HG02610 (cell line): Measurements from ENCODE around the gene CMC1.
"Not testable (repeated sequence)": the region's sequence is repeated elsewhere in the genome, so short reads cannot be mapped to it uniquely, and the experiment has no call there.

Source experiments
- ATAC-seq: cut with Tn5 transposase; IDR thresholded peaks from one replicate; pipeline ENCODE4 v1.9.1; 2021; ENCODE audit warnings: mild to moderate bottlenecking, moderate library complexity; ENCODE audit not compliant: unreplicated experiment

CMC1 gene

DNA sequence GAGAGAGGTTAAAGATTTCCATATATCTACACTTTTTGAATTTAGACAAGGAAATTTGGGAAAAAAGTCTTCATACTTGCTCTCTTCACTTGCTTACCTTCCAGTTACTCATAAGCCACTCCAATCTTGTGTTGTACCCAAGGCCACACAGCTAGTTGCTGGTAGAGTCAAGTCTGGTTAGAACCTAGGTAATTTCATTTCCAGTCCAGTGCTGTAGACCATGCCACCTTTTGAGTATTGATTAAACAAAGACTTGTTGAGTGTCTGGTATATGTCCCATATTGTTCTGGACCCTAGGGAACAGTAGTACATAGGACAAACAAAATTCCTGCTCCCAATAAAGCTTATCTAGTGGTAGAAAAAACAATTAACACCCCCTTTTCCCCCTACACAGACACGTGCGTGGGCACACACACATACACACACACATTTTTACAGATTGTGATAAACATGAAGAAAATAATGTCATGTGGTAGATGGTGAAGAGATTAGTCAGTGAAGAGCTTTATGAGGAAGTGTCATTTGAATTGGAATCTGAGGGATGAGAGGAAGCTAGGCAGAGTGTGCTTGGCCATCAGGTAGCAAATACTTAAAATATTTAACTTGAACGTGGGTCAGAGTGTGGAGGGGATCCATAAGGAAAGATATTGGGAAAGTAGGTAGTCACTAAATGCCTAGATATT, 2.1 kb downstream of the CMC1 start:
- no peak for ATAC-seq

DNA sequence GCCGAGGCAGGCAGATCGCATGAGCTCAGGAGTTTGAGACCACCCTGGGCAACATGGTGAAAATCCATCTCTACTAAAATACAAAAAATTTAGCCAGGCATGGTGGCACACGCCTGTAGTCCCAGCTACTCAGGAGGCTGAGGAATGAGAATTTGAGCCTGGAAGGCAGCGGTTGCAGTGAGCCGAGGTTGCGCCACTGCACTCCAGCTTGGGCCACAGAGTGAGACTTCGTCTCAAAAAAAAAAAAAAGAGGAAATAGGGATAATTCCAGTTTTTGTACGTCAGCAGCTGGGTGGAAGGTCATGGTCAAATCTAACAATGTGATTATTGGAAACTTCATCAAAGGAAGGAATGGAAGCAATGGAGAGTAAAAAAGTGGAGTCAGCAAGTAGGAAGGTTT, 3.1 kb downstream of the CMC1 start:
- no peak for ATAC-seq

DNA sequence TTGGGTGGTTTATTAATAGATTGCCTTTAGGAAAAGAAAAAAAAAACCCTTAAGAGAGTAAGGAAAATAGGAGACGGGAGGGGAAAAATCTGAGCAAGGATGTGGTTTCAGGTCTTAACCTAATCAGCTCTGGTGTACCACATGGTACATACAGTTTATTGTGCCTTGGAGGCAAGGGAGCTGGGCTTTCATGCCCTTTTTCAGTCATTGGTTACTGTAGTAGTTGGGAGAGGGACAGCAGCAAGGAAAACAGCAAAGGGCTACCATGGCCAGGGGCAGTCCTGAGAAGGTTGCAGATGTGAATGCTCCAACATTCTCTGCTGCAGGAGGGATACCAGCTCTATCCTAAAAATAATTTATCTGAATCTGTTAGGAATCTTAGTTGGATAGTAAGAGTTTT, 5.9 kb downstream of the CMC1 start:
- ATAC-seq, result no peak

DNA sequence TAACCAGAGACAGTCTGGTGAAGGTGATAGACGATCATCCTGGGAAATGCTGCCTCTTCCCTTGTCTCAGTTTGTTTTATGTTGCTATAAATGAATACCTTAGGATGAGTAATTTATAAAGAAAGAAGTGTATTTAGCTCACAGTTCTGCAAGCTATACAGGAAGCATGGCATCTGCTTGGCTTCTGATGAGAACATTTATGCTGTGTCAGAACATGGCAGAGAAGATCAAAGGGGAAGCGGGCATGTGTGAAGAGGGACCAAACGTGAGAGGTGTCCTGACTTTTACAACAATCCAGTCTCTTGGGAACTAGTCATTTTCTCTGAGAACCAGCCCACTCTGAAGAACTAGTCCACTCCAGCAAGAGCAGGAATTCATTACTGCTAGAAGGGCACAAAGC, 9.6 kb downstream of the CMC1 start:
- ATAC-seq, result peak; percentile 70

DNA sequence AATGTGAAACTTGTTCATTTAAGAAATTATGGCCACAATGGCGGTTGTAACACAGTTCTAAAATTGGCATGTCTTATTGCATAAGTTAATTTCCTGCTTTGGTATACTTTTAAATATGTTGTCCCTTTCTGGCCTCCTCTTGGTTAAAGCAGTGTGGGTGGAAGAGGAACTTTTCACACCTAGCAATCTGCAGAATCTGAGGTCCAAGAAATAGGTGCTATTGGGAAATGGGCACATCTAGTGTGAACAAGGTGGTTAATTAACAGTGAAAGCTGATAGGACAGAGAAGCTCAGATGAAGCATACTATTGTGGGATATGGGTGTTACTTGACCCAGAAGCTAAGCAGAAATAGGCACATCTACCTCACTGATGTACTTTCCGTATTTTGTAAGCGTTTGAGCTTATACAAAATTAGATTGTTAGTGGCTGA, 10.6 kb downstream of the CMC1 start:
- peak; percentile 37 for ATAC-seq

DNA sequence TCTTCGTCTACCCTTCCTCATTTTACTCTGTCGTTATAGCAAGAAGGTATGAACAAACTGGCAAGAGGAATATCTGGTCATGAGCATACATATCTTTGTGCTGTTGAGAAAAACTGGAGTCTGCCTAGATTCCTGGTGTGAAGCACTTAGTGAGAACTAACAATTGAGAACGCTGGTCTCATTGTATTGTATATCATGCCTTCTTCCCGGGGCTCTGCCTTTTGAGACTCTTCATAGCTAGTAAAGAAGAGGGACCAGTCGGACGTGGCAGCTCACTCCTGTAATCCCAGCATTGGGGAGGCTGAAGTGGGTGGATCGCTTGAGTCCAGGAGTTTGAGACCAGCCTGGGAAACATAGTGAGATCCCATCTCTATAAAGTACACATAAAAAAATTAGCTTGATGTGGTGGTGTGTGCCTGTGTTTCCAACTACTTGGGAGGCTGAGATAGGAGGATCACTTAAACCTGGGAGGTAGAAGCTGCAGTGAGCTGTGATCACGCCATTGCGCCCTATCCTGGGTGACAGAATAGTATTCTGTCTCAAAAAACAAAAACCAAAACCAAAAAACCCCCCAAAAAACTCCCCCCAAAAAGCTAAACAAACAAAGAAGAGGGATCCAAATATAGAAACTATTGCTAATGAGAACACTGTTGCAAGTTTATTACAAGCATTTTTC, 11.8 kb downstream of the CMC1 start:
- ATAC-seq, result no peak

DNA sequence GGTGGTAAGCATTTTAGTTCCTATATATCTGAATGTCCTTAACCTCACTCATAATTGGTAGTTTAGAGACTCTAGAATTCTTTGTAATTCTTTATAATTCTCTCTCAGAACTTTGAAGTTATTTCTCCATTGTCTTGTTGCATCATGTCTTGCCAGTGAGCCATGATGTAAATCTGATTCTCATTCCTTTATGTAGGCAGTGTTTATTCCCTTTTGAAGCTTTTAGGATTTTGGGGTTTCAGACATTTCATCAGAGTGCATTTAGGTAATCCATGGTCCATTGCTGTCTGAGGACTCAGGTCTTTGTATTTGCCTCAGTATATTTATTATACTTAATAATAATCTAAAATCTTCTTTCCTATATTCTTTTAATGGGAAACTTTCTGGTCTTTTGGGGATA, 20.6 kb downstream of the CMC1 start:
- ATAC-seq, result no peak

DNA sequence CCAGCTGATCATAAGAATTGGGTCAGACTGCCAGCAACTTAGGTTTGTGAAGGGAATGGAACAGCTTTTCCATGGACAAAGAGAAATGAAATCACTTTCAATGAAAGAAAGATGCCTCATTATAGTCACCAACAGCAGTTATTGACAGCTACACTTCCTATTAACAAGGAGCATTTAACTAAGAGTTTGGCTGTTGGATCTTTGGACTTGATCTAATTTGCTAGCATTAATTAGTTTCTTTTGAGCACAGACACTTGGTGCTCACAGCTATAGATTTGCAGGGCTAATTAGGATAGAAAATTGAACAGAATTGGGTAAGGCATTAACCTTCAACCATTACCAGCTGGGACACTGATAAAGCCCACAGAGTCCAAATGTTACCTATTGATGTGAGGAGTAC, 24.2 kb downstream of the CMC1 start:
- no peak for ATAC-seq

DNA sequence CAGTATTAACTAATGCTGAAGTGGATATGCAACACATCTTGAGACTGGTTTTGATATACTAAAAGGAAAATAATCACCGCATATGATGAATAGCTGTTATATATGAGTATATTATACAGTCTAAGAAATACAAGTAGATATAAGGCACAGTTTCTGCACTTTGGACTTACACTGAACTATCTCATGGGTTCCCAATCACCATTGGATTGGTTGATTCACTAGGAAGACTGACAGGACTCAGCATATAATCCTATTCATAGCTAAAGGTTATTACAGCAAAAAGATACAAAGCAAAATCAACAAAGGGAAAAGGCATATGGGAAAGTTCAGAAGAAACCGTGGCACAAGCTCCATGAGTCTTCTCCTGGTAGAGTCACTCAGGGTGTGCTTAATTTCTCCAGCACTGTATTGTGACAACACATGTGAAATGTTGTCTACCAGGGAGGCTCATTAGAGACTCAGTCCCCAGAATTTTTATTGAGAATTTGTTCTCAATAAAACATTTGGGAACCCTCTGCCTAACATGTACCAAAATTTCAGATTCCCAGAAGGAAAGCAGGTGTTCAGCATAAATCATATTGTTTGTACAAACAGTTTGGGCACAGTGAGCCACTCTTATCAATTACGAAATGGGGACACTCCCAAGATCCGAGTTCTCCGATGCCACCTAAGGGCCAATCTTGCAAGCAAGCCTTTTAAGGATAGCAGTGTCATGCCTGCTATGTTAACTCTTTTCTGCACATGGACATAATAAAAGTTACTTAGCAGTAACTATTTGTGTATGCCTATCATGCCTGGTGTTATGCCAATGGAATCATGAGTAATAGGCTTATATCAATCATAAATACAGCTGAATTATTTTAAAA, 26.8 kb downstream of the CMC1 start:
- ATAC-seq, result no peak

DNA sequence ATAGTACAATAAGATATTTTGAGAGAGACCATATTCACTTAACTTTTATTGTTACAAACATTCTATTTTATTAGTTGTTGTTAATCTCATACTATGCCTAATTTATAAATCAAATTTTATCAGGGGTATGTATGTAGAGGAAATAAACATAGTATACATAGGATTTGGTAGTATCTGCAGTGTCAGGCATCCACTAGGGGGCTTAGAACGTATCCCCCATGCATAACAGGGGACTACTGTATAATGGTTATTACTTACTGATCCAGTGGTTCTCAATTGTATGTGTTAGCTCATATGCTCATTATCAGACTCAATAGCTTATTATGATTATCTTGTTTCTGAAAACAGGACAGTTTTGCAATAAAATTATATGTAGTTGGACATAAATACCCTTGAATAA, 27.6 kb downstream of the CMC1 start:
- ATAC-seq, result no peak

DNA sequence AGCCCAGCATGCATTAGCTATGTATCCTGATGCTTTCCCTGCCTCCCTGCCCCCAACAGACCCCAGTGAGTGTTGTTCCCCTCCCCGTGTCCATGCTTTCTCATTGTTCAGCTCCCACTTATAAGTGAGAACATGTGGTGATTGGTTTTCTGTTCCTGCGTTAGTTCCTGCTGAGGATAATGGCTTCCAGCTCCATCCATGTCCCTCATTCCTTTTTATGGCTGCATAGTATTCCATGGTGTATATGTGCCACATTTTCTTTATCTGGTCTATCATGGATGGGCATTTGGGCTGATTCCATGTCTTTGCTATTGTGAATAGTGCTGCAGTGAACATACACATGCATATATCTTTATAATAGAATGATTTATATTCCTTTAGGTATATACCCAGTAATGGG, 28.5 kb downstream of the CMC1 start:
- ATAC-seq, result not testable (repeated sequence)

DNA sequence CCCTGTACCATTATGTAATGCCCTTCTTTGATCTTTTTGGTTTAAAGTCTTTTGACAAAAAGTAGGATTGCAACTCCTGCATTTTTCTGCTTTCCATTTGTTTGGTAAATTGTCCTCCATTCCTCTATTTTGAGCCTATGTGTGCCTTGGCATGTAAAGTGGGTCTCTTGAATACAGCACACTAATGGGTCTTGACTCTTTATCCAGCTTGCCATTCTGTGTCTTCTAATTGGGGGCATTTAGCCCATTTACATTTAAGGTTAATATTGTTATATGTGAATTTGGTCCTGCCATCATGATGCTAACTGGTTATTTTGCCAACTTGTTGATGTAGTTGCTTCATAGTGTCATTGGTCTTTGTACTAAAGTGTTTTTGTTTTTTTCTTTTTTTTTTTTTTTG, 32.4 kb downstream of the CMC1 start:
- no peak for ATAC-seq

DNA sequence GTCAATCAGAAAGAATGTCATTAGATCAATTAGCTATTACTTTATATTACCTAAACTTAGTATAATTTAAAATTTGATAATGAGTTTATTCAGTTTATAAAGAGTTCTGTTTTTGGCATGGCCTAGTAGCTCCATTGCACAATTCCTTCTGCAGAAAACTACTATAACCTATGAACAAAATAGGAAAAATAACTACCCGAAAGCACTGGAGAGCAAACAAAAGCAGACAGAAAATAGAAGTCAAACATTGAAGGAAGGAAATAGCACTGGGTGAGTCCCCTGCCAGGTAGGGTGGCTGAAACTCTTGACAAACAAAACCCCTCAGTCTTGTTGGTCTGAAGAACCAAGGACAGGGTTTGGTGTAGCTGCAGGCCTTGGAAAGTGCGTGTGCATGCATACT, 37.5 kb downstream of the CMC1 start:
- no peak for ATAC-seq

DNA sequence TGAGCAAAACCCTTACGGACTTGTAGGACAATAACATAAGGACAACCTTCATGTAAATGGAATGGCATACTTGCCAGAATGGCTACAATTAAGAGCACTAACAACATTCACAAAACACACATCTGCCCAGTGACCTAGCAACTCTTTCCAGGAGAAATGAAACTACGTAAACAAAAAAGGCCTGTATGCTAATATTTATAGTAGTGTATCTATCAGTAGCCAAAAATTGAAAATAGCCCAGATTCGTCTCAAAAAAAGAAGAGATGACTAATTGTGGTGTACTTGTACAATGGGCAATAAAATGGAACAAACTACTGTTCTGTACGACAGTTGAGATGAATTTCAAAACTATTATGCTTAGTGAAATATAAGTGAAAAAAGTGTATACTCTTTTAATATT, 38.4 kb downstream of the CMC1 start:
- no peak for ATAC-seq

DNA sequence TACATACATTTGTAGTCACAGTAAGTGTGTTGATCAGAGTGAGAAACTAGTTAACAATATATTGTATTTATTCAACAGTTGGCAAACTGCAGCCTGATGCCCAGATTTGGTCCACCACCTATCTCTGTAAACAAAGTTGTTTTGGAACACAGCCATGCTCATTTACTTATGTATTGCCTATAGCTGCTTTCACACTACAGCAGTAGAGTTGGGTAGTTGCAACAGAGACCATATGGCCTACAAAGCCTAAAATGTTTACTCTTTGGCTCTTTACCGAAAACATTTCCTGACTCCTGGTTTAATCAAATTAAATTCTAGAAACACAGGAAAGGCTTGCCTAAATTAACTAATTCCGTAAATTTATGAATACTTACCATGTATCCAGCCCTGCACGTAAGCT, 39.4 kb downstream of the CMC1 start:
- no peak for ATAC-seq

DNA sequence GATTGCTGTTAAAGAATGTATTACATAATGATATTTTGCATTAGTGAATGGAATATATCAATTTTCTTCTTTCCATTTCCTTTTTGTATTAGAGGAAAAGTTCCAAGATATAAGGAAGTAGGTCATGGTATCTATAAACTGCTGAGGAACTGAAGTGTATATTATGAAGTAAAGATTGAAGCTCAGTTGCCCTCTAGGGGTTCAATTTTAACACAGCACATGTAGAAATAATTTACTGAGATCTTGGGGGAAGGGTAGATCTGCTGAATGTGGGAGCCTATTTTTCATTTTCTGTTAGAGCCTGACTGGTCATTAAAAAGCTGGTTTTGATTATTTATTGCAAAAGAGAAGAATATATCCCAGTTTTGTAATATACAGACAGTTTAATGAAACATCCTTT, 45.2 kb downstream of the CMC1 start:
- ATAC-seq, result peak; percentile 84

DNA sequence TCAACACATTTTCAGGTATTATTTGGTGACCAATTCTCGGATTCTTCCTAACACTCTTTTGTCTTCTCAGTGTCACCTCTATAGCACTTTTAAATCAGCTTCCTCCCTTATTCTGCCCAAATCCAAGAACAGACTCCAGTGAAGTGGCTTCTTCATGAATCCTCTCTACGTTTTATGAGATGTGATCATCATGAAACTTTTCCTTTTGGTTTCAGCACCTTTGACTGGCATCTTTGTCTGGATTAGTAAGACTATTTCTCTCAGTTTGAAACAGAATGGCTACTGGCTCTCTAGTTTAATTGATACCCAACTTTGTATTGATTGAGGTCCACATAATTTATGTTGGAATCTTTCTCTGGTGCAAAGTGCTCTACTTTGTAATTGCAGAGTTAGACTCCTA, 45.6 kb downstream of the CMC1 start:
- no peak for ATAC-seq

DNA sequence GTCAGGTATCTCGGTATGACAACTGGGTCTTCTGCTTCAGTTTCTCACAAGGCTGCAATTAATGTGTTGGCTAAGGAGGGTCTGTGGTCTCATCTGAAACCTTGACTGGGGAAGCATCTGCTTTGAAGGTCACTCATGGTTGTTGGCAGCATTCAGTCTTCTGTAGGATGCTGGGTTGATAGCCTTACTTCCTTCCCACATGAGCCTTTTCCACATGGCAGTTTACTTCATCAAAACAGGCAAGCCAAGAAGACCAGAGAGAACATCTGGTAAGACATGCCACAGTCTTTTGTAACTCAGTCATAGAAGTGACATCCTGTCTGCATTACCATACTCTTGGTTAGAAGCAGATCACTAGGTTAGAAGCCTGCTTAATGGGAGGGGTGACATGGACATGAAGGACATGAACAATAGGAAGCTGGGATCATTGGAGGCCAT, 49.5 kb downstream of the CMC1 start:
- no peak for ATAC-seq

DNA sequence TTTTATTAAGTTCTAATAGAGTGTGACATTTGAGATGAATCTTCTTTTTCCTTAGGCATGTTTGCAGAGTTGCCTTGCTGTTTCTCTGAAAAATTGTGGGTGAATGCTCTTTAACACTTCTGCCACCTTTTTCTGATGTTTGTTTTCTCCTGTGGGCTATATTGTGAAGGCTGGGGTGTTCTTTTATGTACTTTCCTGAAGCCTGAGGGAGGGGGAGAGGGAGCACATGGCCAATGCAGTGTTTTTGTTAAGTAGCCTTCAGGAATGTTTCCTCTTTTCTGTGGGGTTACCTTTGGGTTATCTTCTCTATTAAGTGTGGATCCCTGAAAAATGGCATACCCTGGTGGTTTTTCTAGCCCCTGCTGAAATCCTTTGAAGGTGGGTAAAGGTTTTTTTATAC, 50.2 kb downstream of the CMC1 start:
- ATAC-seq, result no peak

DNA sequence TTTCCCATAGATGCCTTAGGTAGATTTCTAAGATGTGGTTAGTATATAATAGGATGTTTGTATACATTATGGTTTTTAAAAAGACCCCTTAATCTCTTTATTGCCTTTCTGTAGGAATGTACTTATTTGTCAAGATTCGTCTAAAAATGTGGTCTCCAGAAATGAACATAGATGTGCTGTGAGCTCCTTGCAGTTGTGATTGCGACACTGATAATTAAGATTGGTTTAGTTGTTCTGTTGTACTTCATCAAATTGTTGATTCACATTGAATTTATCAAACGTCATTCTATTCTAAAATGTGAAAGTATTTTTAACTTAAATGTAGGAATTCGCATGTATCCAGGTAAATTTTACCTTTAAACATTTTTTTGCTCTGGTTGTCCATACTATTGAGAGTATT, 51.2 kb downstream of the CMC1 start:
- no peak for ATAC-seq

DNA sequence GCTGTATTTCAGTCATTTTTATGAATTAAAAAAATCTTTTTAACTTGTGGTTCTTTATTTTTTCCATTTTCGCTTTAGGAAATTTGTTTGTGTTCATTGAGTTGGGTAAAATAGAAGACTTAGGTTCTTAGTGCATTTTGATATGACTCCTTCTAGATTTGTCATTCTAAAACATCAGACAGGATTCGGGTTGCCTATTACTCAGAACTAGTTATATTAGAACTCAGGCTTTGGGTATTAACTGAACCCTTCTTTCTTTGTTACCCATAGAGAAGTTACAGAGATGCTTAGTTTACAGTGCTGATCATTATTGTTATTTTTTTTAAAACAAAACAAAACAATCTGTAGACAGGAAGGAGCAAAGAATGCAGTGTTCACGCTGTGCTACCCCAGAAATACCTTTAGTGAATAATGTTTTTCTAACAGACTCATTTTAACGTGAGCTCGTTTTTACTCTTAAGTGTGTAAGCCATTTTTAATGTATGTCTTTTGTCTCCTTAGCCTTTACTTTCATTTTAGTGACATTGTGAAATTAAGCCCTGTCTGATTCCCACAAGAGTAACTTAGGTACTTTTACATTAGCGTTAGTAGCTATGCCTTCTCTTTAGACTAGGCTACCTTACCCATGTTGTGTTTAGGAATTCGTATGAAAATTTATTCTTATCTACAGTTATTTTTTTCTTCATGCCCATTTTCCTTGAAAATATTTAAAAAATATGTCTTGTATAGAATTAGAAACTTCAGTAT, 53.4 kb downstream of the CMC1 start:
- no peak for ATAC-seq
